HG03139 (cell line): ENCODE measurements around the gene SAMD4B.

Experiments
- ATAC-seq: cut with Tn5 transposase; IDR thresholded peaks from one replicate; pipeline ENCODE4 v1.9.1; 2021; ENCODE audit not compliant: unreplicated experiment

Gene SAMD4B

DNA sequence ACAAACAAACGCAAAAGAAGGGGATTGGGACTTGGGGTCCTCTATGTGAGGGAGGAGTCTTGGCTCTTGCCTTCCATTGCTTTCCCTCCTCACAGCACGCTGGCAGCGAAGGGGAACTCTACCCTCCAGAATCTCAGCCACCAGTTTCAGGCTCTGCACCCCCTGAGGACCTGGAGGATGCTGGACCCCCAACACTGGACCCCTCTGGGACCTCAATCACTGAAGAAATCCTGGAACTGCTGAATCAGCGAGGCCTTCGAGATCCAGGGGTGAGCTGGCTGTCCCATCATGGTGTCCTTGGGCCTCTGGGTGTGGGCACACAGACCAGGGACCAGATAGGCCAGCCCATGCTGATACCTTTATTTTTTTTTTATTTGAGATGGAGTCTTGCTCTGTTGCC is 79.8 kb downstream of the SAMD4B start:
- no peak for ATAC-seq

DNA sequence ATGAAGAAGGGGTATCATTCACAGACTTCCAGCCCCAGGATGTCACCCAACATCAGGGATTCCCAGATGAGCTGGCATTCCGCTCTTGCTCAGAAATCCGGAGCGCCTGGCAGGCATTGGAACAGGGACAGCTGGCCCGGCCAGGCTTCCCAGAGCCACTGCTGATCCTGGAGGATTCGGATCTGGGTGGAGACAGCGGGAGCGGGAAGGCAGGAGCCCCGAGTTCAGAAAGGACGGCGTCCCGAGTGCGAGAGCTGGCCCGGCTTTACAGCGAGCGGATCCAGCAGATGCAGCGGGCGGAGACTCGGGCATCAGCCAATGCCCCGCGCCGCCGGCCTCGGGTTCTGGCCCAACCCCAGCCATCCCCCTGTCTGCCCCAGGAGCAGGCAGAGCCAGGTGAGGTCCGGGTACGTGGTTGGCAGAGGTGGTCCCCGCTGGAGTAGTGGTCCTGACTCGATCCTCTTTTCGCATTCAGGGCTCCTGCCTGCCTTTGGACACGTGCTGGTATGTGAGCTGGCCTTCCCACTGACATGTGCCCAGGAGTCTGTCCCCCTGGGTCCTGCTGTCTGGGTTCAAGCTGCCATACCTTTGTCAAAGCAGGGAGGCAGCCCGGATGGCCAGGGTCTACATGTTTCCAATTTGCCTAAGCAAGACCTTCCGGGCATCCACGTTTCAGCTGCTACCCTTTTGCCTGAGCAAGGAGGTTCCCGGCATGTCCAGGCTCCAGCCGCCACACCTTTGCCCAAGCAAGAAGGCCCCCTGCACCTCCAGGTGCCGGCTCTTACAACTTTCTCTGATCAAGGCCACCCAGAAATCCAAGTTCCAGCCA is 81.3 kb downstream of the SAMD4B start:
- no peak for ATAC-seq

DNA sequence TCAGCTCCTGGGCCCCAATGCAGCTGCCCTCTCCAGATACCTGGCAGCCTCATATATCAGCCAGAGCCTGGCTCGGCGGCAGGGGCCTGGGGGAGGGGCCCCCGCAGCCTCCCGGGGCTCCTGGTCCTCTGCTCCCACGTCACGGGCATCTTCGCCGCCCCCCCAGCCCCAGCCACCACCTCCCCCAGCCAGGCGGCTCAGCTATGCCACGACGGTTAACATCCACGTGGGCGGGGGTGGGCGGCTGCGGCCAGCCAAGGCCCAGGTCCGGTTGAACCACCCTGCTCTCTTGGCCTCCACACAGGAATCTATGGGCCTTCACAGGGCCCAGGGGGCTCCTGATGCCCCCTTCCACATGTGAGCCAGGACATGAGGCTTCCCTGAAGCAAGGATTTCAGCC is 82.7 kb downstream of the SAMD4B start:
- ATAC-seq: no peak

DNA sequence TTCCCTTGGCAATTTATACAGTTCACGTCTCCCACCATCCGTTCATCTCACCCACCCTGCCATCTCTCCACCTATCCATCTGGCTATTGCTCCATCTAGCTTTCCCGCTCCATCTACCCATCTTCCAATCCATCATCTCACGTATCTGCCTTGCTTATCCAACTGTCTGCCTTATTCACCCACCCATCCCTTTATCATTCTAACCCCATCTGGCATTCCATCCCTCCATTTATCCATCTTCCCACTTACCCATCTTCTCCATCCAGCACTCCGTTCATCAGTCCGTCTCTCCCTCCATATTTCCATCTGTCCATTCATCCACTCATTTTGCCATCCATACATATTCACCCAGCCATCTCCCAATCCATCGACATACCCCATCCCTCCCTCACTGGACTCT is 83.5 kb downstream of the SAMD4B start:
- ATAC-seq: no peak

DNA sequence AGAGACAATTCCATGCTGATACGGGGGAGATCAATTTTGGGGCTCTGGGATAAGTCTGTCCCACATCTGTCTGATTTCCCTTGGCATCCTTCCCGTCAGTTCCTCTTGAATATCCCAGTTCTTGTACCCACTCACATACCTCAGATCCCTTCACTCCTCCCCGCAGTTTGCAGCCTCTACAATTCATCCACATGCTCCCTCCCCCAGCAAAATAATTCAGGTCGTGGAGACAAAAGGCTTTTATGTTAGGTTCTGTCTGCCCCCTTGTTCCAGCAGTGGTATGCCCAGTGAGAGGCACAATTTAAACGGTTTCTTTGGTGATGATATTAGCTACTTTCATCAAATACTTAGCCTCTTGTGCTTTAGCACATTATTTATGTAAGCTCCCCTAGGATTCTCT is 83.9 kb downstream of the SAMD4B start:
- no peak for ATAC-seq

DNA sequence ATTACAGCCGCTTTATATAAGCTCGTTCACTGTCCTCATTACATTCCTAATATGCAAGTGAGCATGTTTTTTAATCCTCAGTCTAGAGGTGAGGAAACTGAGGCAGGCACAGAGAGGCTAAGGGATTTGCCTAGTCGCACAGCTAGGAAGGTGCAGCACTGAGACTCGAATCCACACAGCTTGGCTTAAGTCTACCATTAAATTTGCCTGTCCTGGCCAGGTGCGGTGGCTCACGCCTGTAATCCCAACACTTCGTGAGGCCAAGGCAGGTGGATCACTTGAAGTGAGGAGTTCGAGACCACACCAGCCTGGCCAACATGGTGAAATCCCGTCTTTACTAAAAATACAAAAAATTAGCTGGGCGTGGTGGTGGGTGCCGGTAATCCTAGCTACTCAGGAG is 85.5 kb downstream of the SAMD4B start:
- no peak for ATAC-seq

DNA sequence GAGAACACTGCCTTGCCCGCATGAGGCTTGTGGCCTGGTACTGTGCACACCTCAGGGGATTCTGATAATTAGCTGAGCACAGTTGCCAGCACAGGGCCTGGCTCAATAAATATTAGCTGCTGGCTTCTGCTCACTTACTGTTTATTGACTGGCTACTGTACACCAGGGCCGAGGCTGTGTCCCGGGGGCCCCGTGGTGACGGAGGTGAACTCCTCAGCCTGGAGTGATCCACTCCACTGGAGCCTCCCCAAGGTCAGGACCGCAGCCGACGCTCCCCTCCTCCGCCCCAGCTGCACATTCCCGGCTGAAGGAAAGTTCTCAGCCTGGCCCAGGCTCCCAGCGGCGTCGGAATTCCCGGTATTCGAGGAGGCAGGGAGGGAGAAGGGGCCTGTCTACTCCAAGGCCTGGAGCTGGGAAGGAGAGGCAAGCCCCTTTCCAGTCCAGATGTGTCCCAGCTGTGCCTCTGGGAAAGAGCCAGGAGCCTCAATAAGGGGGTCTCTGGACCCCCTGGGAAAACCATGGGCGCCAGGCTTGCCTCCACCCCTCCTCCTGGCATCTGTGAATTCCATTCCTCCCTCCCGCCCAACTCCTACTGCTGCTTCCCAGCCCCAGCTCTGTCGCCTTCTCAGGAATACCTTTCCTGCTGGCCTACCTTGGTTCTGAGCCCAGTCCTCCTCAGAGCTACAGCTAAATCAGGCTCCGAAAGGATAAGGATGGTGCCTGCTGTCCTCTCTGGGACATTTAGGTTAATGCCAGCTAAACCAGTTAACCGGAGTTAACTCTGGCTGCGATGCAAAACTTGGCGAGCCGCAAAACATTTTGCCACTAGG is 86.3 kb downstream of the SAMD4B start:
- no peak for ATAC-seq

DNA sequence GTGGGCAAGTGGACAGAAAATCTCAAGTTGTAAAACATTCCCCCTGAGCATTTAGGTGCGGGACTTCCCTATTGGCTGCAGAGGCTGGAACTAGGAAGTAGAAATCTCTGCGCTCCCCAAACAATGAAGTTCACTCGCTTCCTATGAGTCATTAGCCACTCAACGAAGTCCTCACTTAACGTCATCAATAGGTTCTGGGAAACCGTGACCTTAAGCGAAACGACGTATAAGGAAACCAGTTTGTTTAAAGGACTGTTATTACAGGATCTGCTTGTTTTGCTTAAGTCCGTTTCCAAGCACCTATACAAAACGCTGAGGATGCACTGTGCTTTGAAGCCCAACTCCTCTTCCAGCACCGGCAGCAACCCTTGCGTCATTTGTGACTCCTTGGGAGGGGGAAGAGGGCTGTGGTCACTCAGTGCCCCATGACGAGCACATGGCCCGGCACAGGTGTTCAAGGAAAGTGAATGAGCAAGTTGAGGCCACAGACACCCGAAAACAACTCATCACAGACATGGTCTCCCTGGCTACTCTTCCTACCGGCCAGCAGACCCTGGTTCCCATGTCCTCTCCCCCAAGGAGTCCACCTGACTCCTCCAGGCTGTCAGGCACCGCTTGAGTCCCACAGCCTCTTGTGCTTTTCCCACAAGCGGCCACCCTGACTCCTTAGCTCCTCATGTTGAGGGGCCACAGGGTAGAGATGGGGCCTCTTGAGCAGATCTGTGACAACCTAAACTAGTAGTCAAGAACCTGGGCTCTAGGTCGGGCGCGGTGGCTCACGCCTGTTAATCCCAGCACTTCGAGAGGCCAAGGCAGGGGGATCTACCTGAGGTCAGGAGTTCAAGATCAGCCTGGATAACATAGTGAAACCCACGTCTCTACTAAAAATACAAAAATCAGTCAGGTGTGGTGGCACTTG is 88.7 kb downstream of the SAMD4B start:
- ATAC-seq: no peak

DNA sequence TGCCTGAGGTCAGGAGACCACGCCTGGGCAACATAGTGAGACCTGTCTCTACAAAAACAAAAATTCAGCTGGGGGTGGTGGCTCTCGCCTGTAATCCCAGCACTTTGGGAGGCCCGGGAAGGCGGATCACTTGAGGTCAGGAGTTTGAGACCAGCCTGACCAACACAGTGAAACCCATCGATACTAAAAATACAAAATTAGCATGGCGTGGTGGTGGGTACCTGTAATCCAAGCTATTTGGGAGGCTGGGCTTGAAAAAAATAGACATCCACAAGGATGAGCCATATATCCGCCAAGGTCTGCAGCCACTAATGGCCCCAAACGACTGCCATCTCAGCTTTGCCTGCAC is 90.4 kb downstream of the SAMD4B start:
- ATAC-seq: no peak

DNA sequence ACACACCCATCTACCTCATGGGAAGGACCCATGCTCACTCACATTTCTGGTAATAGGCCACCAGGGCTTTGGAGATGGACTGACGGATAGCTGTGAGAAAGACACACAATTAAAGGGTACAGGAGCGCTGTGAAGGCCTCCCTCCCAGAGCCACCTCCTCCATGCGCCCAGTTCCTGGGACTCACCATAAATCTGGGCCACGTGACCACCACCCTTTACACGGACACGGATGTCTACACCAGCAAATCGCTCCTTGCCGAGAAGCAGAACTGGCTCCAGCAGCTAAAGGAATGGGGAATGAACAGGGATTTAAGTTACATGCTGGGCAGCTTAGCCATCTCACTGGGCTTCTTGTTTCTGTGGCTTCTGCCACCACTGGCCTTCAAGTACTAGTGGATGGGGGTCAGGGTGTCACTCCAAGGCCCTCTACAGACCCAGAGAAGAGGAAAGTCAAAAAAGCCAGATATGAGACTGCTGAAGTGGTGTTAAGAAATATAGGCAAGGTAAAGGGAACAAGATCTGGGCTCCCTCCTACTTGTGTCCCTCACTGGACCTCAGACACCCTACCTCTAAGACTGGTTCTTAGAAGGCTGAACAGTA is 91.4 kb downstream of the SAMD4B start:
- no peak for ATAC-seq

DNA sequence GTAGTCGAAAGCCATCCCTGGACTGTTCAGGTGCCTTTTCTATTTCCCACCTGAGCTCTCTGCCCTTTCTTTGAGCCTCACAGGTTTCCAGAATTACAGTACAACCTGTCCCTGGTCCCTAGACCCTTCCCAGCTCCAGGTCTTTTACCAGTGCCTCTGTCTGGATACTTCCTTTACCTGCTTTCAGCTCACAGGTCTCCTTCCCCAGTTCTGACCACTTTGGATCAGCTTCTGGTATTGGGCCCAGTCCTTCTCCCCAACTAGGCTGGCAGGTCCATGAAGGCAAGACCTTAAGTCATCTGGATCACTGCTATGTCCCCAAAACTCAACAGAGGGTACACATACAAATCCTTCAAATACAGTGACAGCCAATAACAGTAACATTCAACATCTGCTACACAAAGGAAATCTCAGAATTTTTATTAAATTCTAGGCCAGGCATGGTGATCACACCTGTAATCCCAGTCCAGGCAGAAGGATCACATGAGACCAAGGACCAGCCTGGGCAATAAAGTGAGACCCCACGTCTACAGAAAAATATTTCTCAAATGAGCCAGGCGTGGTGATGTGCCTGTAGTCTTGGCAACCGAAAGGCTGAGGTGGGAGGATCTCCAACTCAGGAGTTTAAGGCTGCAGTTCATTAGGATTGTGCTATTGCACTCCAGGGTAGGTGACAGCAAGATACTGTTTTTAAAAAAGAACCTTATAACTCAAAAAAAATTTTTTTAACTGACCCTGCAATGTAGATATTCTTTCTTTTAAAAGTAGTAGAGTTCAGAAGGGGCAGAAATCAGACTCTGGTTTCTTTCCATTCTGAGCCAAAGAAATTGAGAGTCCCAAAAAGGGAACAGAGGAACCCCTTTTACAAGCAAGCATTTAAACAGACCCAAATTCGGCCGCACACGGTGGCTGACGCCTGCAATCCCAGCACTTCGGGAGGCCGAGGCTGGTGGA is 92.2 kb downstream of the SAMD4B start:
- no peak for ATAC-seq
